Activated naive CD8-positive, alpha-beta T cell treated with anti-CD3 and anti-CD28 coated beads, Interleukin-2, amount 10 ng/mL, durations not matched to agents 7 days and 5 days (primary cell): ENCODE results near the gene HIPK2. TPM values are rescaled to one million over a fixed set of nuclear protein-coding genes. Genes with fewer than 3 reads are reported as not detected.

Experiments used
- ATAC-seq: fragments of 150-1000 bp; cut with Tn5 transposase; one replicate; pipeline ENCODE4 v1.10.0; 2021; ENCODE audit warnings: low read depth, moderate library complexity
- POLR2A ChIA-PET: fragments of 350-600 bp; sonication (Branson Sonifier 250); formaldehyde crosslinking; loops from one replicate; lab custom pipeline; 2021; ENCODE audit warnings: antibody characterized with exemption; lab: Charles Lee
- DNase-seq: peaks from one replicate; pipeline ENCODE4 v3.0.0; 2021
- H3K27ac Mint-ChIP-seq: one replicate; pipeline ENCODE4 v1.8.0; 2022; ENCODE audit warnings: mild to moderate bottlenecking, mixed read lengths
- H3K27me3 Mint-ChIP-seq: one replicate; pipeline ENCODE4 v1.8.0; 2022; ENCODE audit warnings: mild to moderate bottlenecking, moderate library complexity, mixed read lengths
- H3K36me3 Mint-ChIP-seq: one replicate; pipeline ENCODE4 v1.8.0; 2021; ENCODE audit warnings: mild to moderate bottlenecking, mixed read lengths
- H3K4me1 Mint-ChIP-seq: one replicate; pipeline ENCODE4 v1.8.0; 2021; ENCODE audit warnings: mixed read lengths
- H3K4me3 Mint-ChIP-seq: one replicate; pipeline ENCODE4 v1.8.0; 2022; ENCODE audit warnings: mild to moderate bottlenecking, moderate library complexity, mixed read lengths
- H3K9me3 Mint-ChIP-seq: one replicate; pipeline ENCODE4 v1.8.0; 2021; ENCODE audit warnings: mixed read lengths
- total RNA-seq, 2 experiments: library from RNA; stranded (reverse); gene quantifications; one replicate each; pipeline ENCODE4 v1.2.3, GENCODE V29; 2021

The HIPK2 gene
- total RNA-seq, 2 experiments from 2014 or later = 18.4 to 19.5 TPM

GRCh38 chr7:139743967-139744767, 33.6 kb downstream of the HIPK2 start:
- DNase-seq (no peak), ATAC-seq (no peak)
- H3K36me3 Mint-ChIP-seq = peaks cover 3% of the 10 kb centered on the region
- no peaks in the 10 kb centered on the region for H3K9me3 Mint-ChIP-seq
- no peak overlapping the region for H3K4me3 Mint-ChIP-seq
- POLR2A ChIA-PET = no interaction called here
- no peaks in the 10 kb centered on the region for H3K27me3 Mint-ChIP-seq
- H3K27ac Mint-ChIP-seq = no peak overlapping the region
- H3K4me1 Mint-ChIP-seq = no peaks in the 10 kb centered on the region

- H3K27ac Mint-ChIP-seq = no peak overlapping the region
- peaks cover 5% of the 10 kb centered on the region for H3K4me1 Mint-ChIP-seq
- H3K27me3 Mint-ChIP-seq = no peaks in the 10 kb centered on the region
- H3K4me3 Mint-ChIP-seq = no peak overlapping the region
- DNase-seq = no peak
- H3K36me3 Mint-ChIP-seq = peaks cover 3% of the 10 kb centered on the region
- POLR2A ChIA-PET = no interaction called here
- no peak for ATAC-seq
- H3K9me3 Mint-ChIP-seq = no peaks in the 10 kb centered on the region
These were observed 34.4 kb downstream of the HIPK2 start for GRCh38 chr7:139743267-139743966.

- no peaks in the 10 kb centered on the region for H3K9me3 Mint-ChIP-seq
- H3K36me3 Mint-ChIP-seq = peaks cover 3% of the 10 kb centered on the region
- H3K4me1 Mint-ChIP-seq = peaks cover 20% of the 10 kb centered on the region
- H3K27me3 Mint-ChIP-seq = no peaks in the 10 kb centered on the region
- POLR2A ChIA-PET = no interaction called here
- H3K4me3 Mint-ChIP-seq = no peak overlapping the region
- H3K27ac Mint-ChIP-seq = no peak overlapping the region
- DNase-seq (no peak), ATAC-seq (no peak)
These were observed 35.9 kb downstream of the HIPK2 start for GRCh38 chr7:139741789-139742344.

GRCh38 chr7:139741239-139741638, 36.6 kb downstream of the HIPK2 start:
- Mint-ChIP-seq H3K4me1 (peaks cover 24% of the 10 kb centered on the region), H3K27ac (no peak overlapping the region), H3K9me3 (no peaks in the 10 kb centered on the region), H3K36me3 (peaks cover 3% of the 10 kb centered on the region), H3K4me3 (no peak overlapping the region), H3K27me3 (no peaks in the 10 kb centered on the region)
- POLR2A ChIA-PET = no interaction called here
- DNase-seq (no peak), ATAC-seq (no peak)

- Mint-ChIP-seq H3K27ac (no peak overlapping the region), H3K36me3 (peaks cover 5% of the 10 kb centered on the region), H3K9me3 (no peaks in the 10 kb centered on the region), H3K27me3 (no peaks in the 10 kb centered on the region), H3K4me3 (no peak overlapping the region), H3K4me1 (peaks cover 28% of the 10 kb centered on the region)
- POLR2A ChIA-PET = no interaction called here
- no peak for ATAC-seq
- DNase-seq = no peak
These were observed 37.8 kb downstream of the HIPK2 start for GRCh38 chr7:139739863-139740597.

- peaks cover 28% of the 10 kb centered on the region for H3K4me1 Mint-ChIP-seq
These were observed 39.0 kb downstream of the HIPK2 start for GRCh38 chr7:139738772-139739171.

GRCh38 chr7:139738101-139738489, 39.7 kb downstream of the HIPK2 start:
- POLR2A ChIA-PET = interaction anchor here (1.5 kb wide), 1 partner anchor 30 kb away, joined by 4 read pairs; no protein-coding TSS in a partner anchor
- DNase-seq (no peak), ATAC-seq (no peak)
- Mint-ChIP-seq H3K9me3 (peaks cover 2% of the 10 kb centered on the region), H3K4me1 (peaks cover 28% of the 10 kb centered on the region), H3K4me3 (peak overlapping the region; percentile 33), H3K27me3 (no peaks in the 10 kb centered on the region), H3K27ac (peak overlapping the region; percentile 73), H3K36me3 (peaks cover 10% of the 10 kb centered on the region)

More at GRCh38 chr7:139738772-139739171, 39.0 kb downstream of the HIPK2 start:
- Mint-ChIP-seq H3K27ac (peak overlapping the region; percentile 42), H3K36me3 (peaks cover 10% of the 10 kb centered on the region), H3K27me3 (no peaks in the 10 kb centered on the region), H3K9me3 (no peaks in the 10 kb centered on the region), H3K4me3 (no peak overlapping the region)
- ATAC-seq (no peak), DNase-seq (no peak)
- POLR2A ChIA-PET = interaction anchor here (0.7 kb wide), 1 partner anchor 15 kb away, joined by 3 read pairs; no protein-coding TSS in a partner anchor

- Mint-ChIP-seq H3K4me3 (peak overlapping the region; percentile 33), H3K36me3 (peaks cover 11% of the 10 kb centered on the region), H3K27ac (peak overlapping the region; percentile 73), H3K9me3 (peaks cover 2% of the 10 kb centered on the region), H3K4me1 (peaks cover 28% of the 10 kb centered on the region), H3K27me3 (no peaks in the 10 kb centered on the region)
- DNase-seq = peak; percentile 41
- ATAC-seq = peak; percentile 92
- POLR2A ChIA-PET = interaction anchor here (1.5 kb wide), 1 partner anchor 31 kb away, joined by 4 read pairs; no protein-coding TSS in a partner anchor
These were observed 40.3 kb downstream of the HIPK2 start for GRCh38 chr7:139737221-139738100.

GRCh38 chr7:139735912-139736595, 41.7 kb downstream of the HIPK2 start:
- no peak for ATAC-seq
- Mint-ChIP-seq H3K27ac (no peak overlapping the region), H3K36me3 (peaks cover 10% of the 10 kb centered on the region), H3K27me3 (no peaks in the 10 kb centered on the region), H3K4me1 (peaks cover 36% of the 10 kb centered on the region), H3K9me3 (peaks cover 2% of the 10 kb centered on the region), H3K4me3 (no peak overlapping the region)
- no peak for DNase-seq
- POLR2A ChIA-PET = no interaction called here

GRCh38 chr7:139735466-139735865, 42.3 kb downstream of the HIPK2 start:
- POLR2A ChIA-PET = no interaction called here
- peaks cover 38% of the 10 kb centered on the region for H3K4me1 Mint-ChIP-seq
- no peaks in the 10 kb centered on the region for H3K27me3 Mint-ChIP-seq
- DNase-seq = no peak
- no peak overlapping the region for H3K27ac Mint-ChIP-seq
- H3K9me3 Mint-ChIP-seq = peaks cover 2% of the 10 kb centered on the region
- no peak for ATAC-seq
- peaks cover 10% of the 10 kb centered on the region for H3K36me3 Mint-ChIP-seq
- no peak overlapping the region for H3K4me3 Mint-ChIP-seq

- H3K36me3 Mint-ChIP-seq = peaks cover 12% of the 10 kb centered on the region
- H3K4me1 Mint-ChIP-seq = peaks cover 38% of the 10 kb centered on the region
- H3K4me3 Mint-ChIP-seq = no peak overlapping the region
- H3K27me3 Mint-ChIP-seq = no peaks in the 10 kb centered on the region
- H3K27ac Mint-ChIP-seq = no peak overlapping the region
- POLR2A ChIA-PET = no interaction called here
- DNase-seq (no peak), ATAC-seq (no peak)
- peaks cover 2% of the 10 kb centered on the region for H3K9me3 Mint-ChIP-seq
These were observed 43.4 kb downstream of the HIPK2 start for GRCh38 chr7:139734395-139734794.

GRCh38 chr7:139733751-139734150, 44.0 kb downstream of the HIPK2 start:
- peaks cover 15% of the 10 kb centered on the region for H3K36me3 Mint-ChIP-seq
- H3K4me3 Mint-ChIP-seq = no peak overlapping the region
- H3K27me3 Mint-ChIP-seq = no peaks in the 10 kb centered on the region
- H3K4me1 Mint-ChIP-seq = peaks cover 35% of the 10 kb centered on the region
- ATAC-seq = no peak
- H3K9me3 Mint-ChIP-seq = peaks cover 2% of the 10 kb centered on the region
- POLR2A ChIA-PET = no interaction called here
- DNase-seq = no peak
- H3K27ac Mint-ChIP-seq = no peak overlapping the region
